Measurements from ENCODE around the gene SLC26A4.

SLC26A4 gene

DNA sequence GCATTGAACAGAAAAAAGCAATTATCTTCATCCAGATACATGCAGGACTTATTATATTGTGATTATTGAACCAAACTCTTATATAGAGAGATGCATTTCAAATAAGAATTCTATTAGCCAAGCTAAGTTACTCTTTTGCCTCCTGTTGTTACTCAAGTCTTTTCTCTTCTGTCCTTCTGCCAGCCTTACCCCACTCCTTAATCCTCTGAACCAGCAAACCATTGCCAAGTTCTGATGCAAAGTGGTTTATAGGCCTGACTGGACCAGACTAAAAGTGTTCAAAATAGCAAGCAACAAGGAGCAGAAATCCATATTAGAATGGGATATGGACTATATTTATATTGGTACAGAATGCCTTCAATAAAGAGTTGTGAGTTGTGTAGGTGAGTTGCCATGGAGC lies 2.2 kb upstream of the SLC26A4 start:
- DNase-seq = no peak
- peaks cover 12 to 54% (median 31%) of the 10 kb centered on the region in 5 experiments for H3K27me3 ChIP-seq (replicated peaks in 2 of 5; ENCODE audit: control insufficient read depth in 4 of 5, insufficient read depth in 5 of 5, low read length in 4 of 5)
- no peak overlapping the region for H3K4me3 ChIP-seq (ENCODE audit: control insufficient read depth in 1 of 7, extremely low read depth in 1 of 7, insufficient read depth in 4 of 7, low read depth in 2 of 7, low read length in 6 of 7)
- ChIA-PET CTCF (interaction anchor here (1.3 kb wide), 1 partner anchor 26 kb away, joined by 4 read pairs; no protein-coding TSS in a partner anchor), POLR2A (no interaction called here)
- no peak overlapping the region for H3K27ac ChIP-seq (ENCODE audit: insufficient read depth in 1 of 2, low read depth in 1 of 2, low read length in 2 of 2, poor library complexity in 1 of 2, severe bottlenecking in 2 of 2)
- H3K9me3 ChIP-seq (ENCODE audit: control extremely low read depth in 1 of 5, control insufficient read depth in 4 of 5, insufficient read depth in 2 of 5, low read depth in 1 of 5, low read length in 4 of 5) = no peaks in the 10 kb centered on the region
- peaks cover 0 to 20% (median 19%) of the 10 kb centered on the region in 4 experiments for H3K4me1 ChIP-seq (ENCODE audit: control extremely low read depth in 1 of 4, control insufficient read depth in 4 of 4, insufficient read depth in 4 of 4, low read length in 3 of 4)
- H3K36me3 ChIP-seq (ENCODE audit: control insufficient read depth in 4 of 4, insufficient read depth in 4 of 4, low read length in 3 of 4) = no peaks in the 10 kb centered on the region

DNA sequence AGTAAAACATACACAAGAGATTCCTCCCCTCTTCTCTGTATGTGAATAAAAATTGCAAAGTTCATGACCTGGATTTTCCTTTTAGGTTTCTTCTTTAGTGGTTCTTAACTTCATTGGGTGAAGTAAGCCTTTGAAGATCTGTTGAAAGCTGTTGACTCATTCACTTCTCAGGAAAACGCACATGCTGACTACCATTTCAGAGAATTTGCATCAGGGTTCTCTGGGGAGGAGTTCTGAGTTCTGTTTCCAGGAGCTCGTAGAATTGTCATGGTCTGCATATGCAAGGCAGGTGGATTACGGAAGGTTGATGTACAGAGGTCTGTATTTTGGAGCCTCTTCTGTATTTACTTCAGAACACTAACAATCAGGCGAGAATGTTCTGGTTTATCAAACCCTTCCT lies 962 bp upstream of the SLC26A4 start:
- DNase-seq = no peak
- H3K9me3 ChIP-seq (ENCODE audit: control extremely low read depth in 1 of 5, control insufficient read depth in 4 of 5, insufficient read depth in 2 of 5, low read depth in 1 of 5, low read length in 4 of 5) = no peaks in the 10 kb centered on the region
- 89% methylated on average over 2 of the region's 4 CpGs for WGBS (ENCODE audit: insufficient coverage)
- no peaks in the 10 kb centered on the region for H3K36me3 ChIP-seq (ENCODE audit: control insufficient read depth in 4 of 4, insufficient read depth in 4 of 4, low read length in 3 of 4)
- H3K4me3 ChIP-seq (ENCODE audit: control insufficient read depth in 1 of 7, extremely low read depth in 1 of 7, insufficient read depth in 4 of 7, low read depth in 2 of 7, low read length in 6 of 7) = no peak overlapping the region
- peaks cover 0 to 20% (median 19%) of the 10 kb centered on the region in 4 experiments for H3K4me1 ChIP-seq (ENCODE audit: control extremely low read depth in 1 of 4, control insufficient read depth in 4 of 4, insufficient read depth in 4 of 4, low read length in 3 of 4)
- ChIA-PET POLR2A (no interaction called here), CTCF (no interaction called here)
- no peak overlapping the region for H3K27ac ChIP-seq (ENCODE audit: insufficient read depth in 1 of 2, low read depth in 1 of 2, low read length in 2 of 2, poor library complexity in 1 of 2, severe bottlenecking in 2 of 2)
- peaks cover 12 to 54% (median 33%) of the 10 kb centered on the region in 5 experiments for H3K27me3 ChIP-seq (replicated peaks in 2 of 5; ENCODE audit: control insufficient read depth in 4 of 5, insufficient read depth in 5 of 5, low read length in 4 of 5)

DNA sequence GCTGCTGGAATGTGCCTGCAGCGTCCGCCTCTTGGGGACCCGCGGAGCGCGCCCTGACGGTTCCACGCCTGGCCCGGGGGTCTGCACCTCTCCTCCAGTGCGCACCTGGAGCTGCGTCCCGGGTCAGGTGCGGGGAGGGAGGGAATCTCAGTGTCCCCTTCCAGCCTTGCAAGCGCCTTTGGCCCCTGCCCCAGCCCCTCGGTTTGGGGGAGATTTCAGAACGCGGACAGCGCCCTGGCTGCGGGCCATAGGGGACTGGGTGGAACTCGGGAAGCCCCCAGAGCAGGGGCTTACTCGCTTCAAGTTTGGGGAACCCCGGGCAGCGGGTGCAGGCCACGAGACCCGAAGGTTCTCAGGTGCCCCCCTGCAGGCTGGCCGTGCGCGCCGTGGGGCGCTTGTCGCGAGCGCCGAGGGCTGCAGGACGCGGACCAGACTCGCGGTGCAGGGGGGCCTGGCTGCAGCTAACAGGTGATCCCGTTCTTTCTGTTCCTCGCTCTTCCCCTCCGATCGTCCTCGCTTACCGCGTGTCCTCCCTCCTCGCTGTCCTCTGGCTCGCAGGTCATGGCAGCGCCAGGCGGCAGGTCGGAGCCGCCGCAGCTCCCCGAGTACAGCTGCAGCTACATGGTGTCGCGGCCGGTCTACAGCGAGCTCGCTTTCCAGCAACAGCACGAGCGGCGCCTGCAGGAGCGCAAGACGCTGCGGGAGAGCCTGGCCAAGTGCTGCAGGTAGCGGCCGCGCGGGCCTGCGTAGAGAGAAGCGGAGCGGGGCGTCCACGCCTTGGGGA lies 645 bp downstream of the SLC26A4 start:
- ChIA-PET POLR2A (no interaction called here), CTCF (interaction anchor here (0.9 to 1.3 kb wide), 7 partner anchors 16 to 219 kb away, joined by 3 to 4 read pairs (median 3); no protein-coding TSS in a partner anchor)
- Histone ChIP-seq H3K27me3 (replicated peaks in 2 of 5; ENCODE audit: control insufficient read depth in 4 of 5, insufficient read depth in 5 of 5, low read length in 4 of 5) (peaks cover 12 to 54% (median 38%) of the 10 kb centered on the region in 5 experiments), H3K4me3 (ENCODE audit: control insufficient read depth in 1 of 7, extremely low read depth in 1 of 7, insufficient read depth in 4 of 7, low read depth in 2 of 7, low read length in 6 of 7) (peak overlapping the region; percentile 24 to 77 (median 65)), H3K36me3 (ENCODE audit: control insufficient read depth in 4 of 4, insufficient read depth in 4 of 4, low read length in 3 of 4) (no peaks in the 10 kb centered on the region), H3K9me3 (ENCODE audit: control extremely low read depth in 1 of 5, control insufficient read depth in 4 of 5, insufficient read depth in 2 of 5, low read depth in 1 of 5, low read length in 4 of 5) (no peaks in the 10 kb centered on the region), H3K4me1 (ENCODE audit: control extremely low read depth in 1 of 4, control insufficient read depth in 4 of 4, insufficient read depth in 4 of 4, low read length in 3 of 4) (peaks cover 0 to 20% (median 19%) of the 10 kb centered on the region in 4 experiments), H3K27ac (ENCODE audit: insufficient read depth in 1 of 2, low read depth in 1 of 2, low read length in 2 of 2, poor library complexity in 1 of 2, severe bottlenecking in 2 of 2) (no peak overlapping the region)
- DNase-seq = peak; percentile 48 to 84 (median 80)
- 0% methylated on average over 56 of the region's 73 CpGs for WGBS (ENCODE audit: insufficient coverage)

DNA sequence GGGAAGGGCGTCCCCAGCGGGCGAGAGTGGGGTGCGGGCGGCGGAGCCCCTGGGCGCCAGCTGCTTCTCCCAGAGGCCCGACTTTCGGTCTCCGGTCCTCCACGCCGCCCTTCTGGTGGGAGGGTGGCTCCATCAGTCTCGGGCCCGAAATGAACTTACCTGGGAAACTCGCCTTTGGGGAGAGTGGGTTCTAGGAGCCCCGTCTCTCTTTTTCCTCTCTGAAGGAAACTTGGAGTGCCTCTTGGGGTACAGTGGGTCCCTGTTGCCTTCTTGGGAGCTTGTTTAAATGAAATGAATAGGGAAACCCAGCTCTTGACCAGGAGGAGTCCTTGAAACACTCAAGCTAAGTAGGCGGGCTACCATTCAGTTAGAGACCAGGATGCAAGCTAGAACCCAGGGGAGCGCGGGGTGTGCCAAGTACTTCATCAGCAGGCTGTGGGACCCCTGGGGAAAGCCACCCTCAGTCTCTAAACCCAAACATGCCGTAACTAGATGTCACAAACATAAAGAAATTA lies 1.3 kb downstream of the SLC26A4 start:
- H3K27ac ChIP-seq (ENCODE audit: insufficient read depth in 1 of 2, low read depth in 1 of 2, low read length in 2 of 2, poor library complexity in 1 of 2, severe bottlenecking in 2 of 2) = no peak overlapping the region
- H3K27me3 ChIP-seq (replicated peaks in 2 of 5; ENCODE audit: control insufficient read depth in 4 of 5, insufficient read depth in 5 of 5, low read length in 4 of 5) = peaks cover 12 to 55% (median 38%) of the 10 kb centered on the region in 5 experiments
- H3K4me3 ChIP-seq (ENCODE audit: control insufficient read depth in 1 of 7, extremely low read depth in 1 of 7, insufficient read depth in 4 of 7, low read depth in 2 of 7, low read length in 6 of 7) = peak overlapping the region; percentile 24 to 77 (median 65)
- ChIA-PET CTCF (interaction anchor here (0.9 to 1.3 kb wide), 6 partner anchors 26 to 218 kb away, joined by 3 to 4 read pairs (median 3); no protein-coding TSS in a partner anchor), POLR2A (no interaction called here)
- H3K4me1 ChIP-seq (ENCODE audit: control extremely low read depth in 1 of 4, control insufficient read depth in 4 of 4, insufficient read depth in 4 of 4, low read length in 3 of 4) = peaks cover 0 to 20% (median 19%) of the 10 kb centered on the region in 4 experiments
- WGBS (ENCODE audit: insufficient coverage) = 9% methylated on average over 14 of the region's 20 CpGs
- DNase-seq = no peak
- H3K9me3 ChIP-seq (ENCODE audit: control extremely low read depth in 1 of 5, control insufficient read depth in 4 of 5, insufficient read depth in 2 of 5, low read depth in 1 of 5, low read length in 4 of 5) = no peaks in the 10 kb centered on the region
- H3K36me3 ChIP-seq (ENCODE audit: control insufficient read depth in 4 of 4, insufficient read depth in 4 of 4, low read length in 3 of 4) = no peaks in the 10 kb centered on the region

DNA sequence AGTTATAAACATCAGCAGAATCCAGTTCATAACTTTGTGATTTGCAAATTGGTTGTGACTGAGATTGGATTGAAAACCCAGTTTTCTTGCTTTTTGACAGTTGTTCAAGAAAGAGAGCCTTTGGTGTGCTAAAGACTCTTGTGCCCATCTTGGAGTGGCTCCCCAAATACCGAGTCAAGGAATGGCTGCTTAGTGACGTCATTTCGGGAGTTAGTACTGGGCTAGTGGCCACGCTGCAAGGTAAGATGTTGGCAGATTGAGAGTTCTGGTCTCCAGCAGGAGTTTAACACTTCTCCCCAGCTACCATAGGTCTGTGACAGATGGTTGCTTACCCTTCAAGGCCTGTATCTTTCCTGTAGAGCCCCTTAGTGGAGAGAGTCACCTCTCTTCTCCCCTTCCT lies 2.6 kb downstream of the SLC26A4 start:
- H3K27ac ChIP-seq (ENCODE audit: insufficient read depth in 1 of 2, low read depth in 1 of 2, low read length in 2 of 2, poor library complexity in 1 of 2, severe bottlenecking in 2 of 2) = no peak overlapping the region
- ChIA-PET POLR2A (no interaction called here), CTCF (no interaction called here)
- no peak for DNase-seq
- no peaks in the 10 kb centered on the region for H3K36me3 ChIP-seq (ENCODE audit: control insufficient read depth in 4 of 4, insufficient read depth in 4 of 4, low read length in 3 of 4)
- H3K9me3 ChIP-seq (ENCODE audit: control extremely low read depth in 1 of 5, control insufficient read depth in 4 of 5, insufficient read depth in 2 of 5, low read depth in 1 of 5, low read length in 4 of 5) = no peaks in the 10 kb centered on the region
- 89% methylated on average over 3 of the region's 4 CpGs for WGBS (ENCODE audit: insufficient coverage)
- H3K27me3 ChIP-seq (replicated peaks in 2 of 5; ENCODE audit: control insufficient read depth in 4 of 5, insufficient read depth in 5 of 5, low read length in 4 of 5) = peaks cover 12 to 53% (median 41%) of the 10 kb centered on the region in 5 experiments
- H3K4me1 ChIP-seq (ENCODE audit: control extremely low read depth in 1 of 4, control insufficient read depth in 4 of 4, insufficient read depth in 4 of 4, low read length in 3 of 4) = peaks cover 0 to 20% (median 19%) of the 10 kb centered on the region in 4 experiments
- no peak overlapping the region for H3K4me3 ChIP-seq (ENCODE audit: control insufficient read depth in 1 of 7, extremely low read depth in 1 of 7, insufficient read depth in 4 of 7, low read depth in 2 of 7, low read length in 6 of 7)

DNA sequence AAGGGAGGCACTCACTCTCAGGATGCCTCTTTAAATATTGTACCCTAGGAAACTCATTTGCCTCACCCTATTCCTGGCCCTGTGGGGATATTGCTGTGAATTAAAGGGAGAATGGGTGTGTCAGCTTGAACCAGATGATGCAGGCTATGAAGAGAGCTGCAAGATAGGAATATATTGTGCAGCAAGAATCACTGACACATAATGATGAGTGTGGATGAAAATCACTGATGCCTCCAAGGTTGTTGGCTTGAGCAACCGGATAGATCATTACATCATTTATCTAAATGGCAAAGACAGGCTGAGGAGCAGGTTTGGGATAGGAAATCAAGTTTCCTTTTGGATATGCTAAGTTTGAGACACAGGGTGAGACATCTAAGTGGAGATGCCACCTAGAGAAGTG lies 6.2 kb downstream of the SLC26A4 start:
- H3K9me3 ChIP-seq (ENCODE audit: control extremely low read depth in 1 of 5, control insufficient read depth in 4 of 5, insufficient read depth in 2 of 5, low read depth in 1 of 5, low read length in 4 of 5) = no peaks in the 10 kb centered on the region
- peaks cover 0 to 4% (median 3%) of the 10 kb centered on the region in 4 experiments for H3K4me1 ChIP-seq (ENCODE audit: control extremely low read depth in 1 of 4, control insufficient read depth in 4 of 4, insufficient read depth in 4 of 4, low read length in 3 of 4)
- no peaks in the 10 kb centered on the region for H3K36me3 ChIP-seq (ENCODE audit: control insufficient read depth in 4 of 4, insufficient read depth in 4 of 4, low read length in 3 of 4)
- no CpG with 5 or more reads among the region's 1 CpG for WGBS (ENCODE audit: insufficient coverage)
- peaks cover 2 to 20% (median 18%) of the 10 kb centered on the region in 5 experiments for H3K27me3 ChIP-seq (replicated peaks in 2 of 5; ENCODE audit: control insufficient read depth in 4 of 5, insufficient read depth in 5 of 5, low read length in 4 of 5)
- no peak overlapping the region for H3K4me3 ChIP-seq (ENCODE audit: control insufficient read depth in 1 of 7, extremely low read depth in 1 of 7, insufficient read depth in 4 of 7, low read depth in 2 of 7, low read length in 6 of 7)
- POLR2A ChIA-PET = no interaction called here
- CTCF ChIA-PET = interaction anchor here (1.0 kb wide), 1 partner anchor 15 kb away, joined by 3 read pairs; no protein-coding TSS in a partner anchor
- no peak for DNase-seq
- no peak overlapping the region for H3K27ac ChIP-seq (ENCODE audit: insufficient read depth in 1 of 2, low read depth in 1 of 2, low read length in 2 of 2, poor library complexity in 1 of 2, severe bottlenecking in 2 of 2)

DNA sequence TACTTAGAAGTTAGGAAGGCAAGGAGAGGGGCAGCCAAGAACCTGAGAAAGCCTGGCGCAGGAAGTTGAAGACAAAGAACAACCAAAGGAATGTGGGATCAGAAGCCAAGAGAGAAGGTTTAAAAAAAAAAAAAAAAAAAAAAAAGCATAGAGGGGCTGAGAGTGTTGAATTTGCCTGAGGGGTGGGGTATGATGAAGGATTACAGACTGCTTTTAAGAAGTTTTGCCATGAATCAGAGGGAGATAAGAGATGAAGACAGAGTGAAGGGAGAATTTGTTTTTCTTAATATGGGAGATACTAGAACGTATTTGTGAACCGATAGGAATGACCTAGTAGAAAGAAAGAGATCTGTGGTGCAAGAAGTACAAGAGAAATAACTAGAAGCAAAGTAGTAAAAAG lies 6.7 kb downstream of the SLC26A4 start:
- H3K27ac ChIP-seq (ENCODE audit: insufficient read depth in 1 of 2, low read depth in 1 of 2, low read length in 2 of 2, poor library complexity in 1 of 2, severe bottlenecking in 2 of 2) = no peak overlapping the region

More for the DNA sequence above, 6.7 kb downstream of the SLC26A4 start:
- Histone ChIP-seq H3K4me1 (ENCODE audit: control extremely low read depth in 1 of 4, control insufficient read depth in 4 of 4, insufficient read depth in 4 of 4, low read length in 3 of 4) (no peaks in the 10 kb centered on the region), H3K9me3 (ENCODE audit: control extremely low read depth in 1 of 5, control insufficient read depth in 4 of 5, insufficient read depth in 2 of 5, low read depth in 1 of 5, low read length in 4 of 5) (no peaks in the 10 kb centered on the region), H3K27me3 (replicated peaks in 2 of 5; ENCODE audit: control insufficient read depth in 4 of 5, insufficient read depth in 5 of 5, low read length in 4 of 5) (peaks cover 2 to 15% (median 12%) of the 10 kb centered on the region in 5 experiments), H3K4me3 (ENCODE audit: control insufficient read depth in 1 of 7, extremely low read depth in 1 of 7, insufficient read depth in 4 of 7, low read depth in 2 of 7, low read length in 6 of 7) (no peak overlapping the region), H3K36me3 (ENCODE audit: control insufficient read depth in 4 of 4, insufficient read depth in 4 of 4, low read length in 3 of 4) (no peaks in the 10 kb centered on the region)
- DNase-seq = no peak
- ChIA-PET POLR2A (no interaction called here), CTCF (no interaction called here)
- 97% methylated on average over 3 of the region's 3 CpGs for WGBS (ENCODE audit: insufficient coverage)
